ENCODE data around the gene CFAP69. TPM values are rescaled to one million over a fixed set of nuclear protein-coding genes. Genes with fewer than 3 reads are reported as not detected.

Gene CFAP69
- total and polyA plus RNA-seq, 2 donors (not counting 1 experiment from before 2014, with no cell fraction given), result 1.3 to 7.1 TPM

DNA sequence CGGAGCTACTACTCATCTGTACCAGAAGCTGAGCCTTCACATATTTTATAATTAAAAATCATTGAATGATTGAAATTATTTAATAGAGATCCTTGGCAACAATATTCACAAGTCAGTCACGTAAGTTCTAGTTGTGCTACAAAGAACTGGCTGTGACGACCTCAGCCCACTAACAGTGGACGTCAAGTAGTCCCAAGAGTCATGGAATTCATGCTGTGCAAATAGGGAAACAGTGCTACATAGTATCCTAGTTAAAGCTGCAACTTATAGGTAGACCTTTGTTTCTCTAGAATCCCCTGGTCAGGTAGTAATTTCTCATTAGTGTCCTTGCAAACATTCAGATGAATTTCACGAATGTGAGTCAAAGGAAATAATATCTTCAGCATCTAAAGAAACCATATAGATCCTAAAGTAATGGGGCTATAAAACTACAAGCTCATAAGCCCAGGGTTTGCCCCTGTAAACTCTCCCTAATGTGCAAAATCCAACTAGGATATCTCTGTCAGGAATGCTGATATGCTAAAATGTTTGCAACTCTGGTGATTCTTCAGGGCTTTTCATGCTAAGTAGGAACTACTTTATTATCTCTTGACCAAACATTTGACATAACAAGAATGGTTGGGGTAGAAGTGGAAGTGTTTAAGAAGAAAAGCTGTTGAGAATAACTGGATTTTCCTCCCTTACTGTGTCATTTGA lies 31.2 kb downstream of the CFAP69 start:
- H3K9ac ChIP-seq (ENCODE audit: insufficient read depth, low read length), result no peak overlapping the region
- no peak overlapping the region for H3K4me2 ChIP-seq (ENCODE audit: extremely low read depth, insufficient read depth, low read length)
- no peaks in the 10 kb centered on the region for H3K36me3 ChIP-seq (ENCODE audit: control insufficient read depth, insufficient read depth, low read length)
- H2AFZ ChIP-seq (ENCODE audit: low read length), result no peak overlapping the region
- no peaks in the 10 kb centered on the region for H4K20me1 ChIP-seq (ENCODE audit: control insufficient read depth, extremely low read depth, insufficient read depth, low read length)
- no peak for DNase-seq (ENCODE audit: low read depth in 2 of 2)
- TF ChIP-seq, protein P1, sequence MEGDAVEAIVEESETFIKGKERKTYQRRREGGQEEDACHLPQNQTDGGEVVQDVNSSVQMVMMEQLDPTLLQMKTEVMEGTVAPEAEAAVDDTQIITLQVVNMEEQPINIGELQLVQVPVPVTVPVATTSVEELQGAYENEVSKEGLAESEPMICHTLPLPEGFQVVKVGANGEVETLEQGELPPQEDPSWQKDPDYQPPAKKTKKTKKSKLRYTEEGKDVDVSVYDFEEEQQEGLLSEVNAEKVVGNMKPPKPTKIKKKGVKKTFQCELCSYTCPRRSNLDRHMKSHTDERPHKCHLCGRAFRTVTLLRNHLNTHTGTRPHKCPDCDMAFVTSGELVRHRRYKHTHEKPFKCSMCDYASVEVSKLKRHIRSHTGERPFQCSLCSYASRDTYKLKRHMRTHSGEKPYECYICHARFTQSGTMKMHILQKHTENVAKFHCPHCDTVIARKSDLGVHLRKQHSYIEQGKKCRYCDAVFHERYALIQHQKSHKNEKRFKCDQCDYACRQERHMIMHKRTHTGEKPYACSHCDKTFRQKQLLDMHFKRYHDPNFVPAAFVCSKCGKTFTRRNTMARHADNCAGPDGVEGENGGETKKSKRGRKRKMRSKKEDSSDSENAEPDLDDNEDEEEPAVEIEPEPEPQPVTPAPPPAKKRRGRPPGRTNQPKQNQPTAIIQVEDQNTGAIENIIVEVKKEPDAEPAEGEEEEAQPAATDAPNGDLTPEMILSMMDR (conservative IDR thresholded peaks at IDR 0.05 in 1 of 2, IDR thresholded peaks at IDR 0.05 in 1 of 2; ENCODE audit: low read depth in 1 of 2, low read length in 2 of 2), result no peak
- no peak for TF ChIP-seq EZH2 (IDR thresholded peaks at IDR 0.05; ENCODE audit: low read length, missing control alignments)
- H3K9me3 ChIP-seq (ENCODE audit: control insufficient read depth, insufficient read depth, low read depth, low read length), result no peaks in the 10 kb centered on the region
- H3K4me1 ChIP-seq (ENCODE audit: control insufficient read depth, extremely low read depth, insufficient read depth, low read length), result peaks cover 9% of the 10 kb centered on the region
- no peak overlapping the region for H3K27ac ChIP-seq (ENCODE audit: insufficient read depth, low read length)
- no peaks in the 10 kb centered on the region for H3K27me3 ChIP-seq (ENCODE audit: control insufficient read depth, insufficient read depth, low read length)
- no peaks in the 10 kb centered on the region for H3K79me2 ChIP-seq (ENCODE audit: control insufficient read depth, insufficient read depth, low read length)
- H3K4me3 ChIP-seq (replicated peaks in 1 of 4; ENCODE audit: control extremely low read depth in 1 of 4, insufficient read depth in 1 of 4, low read depth in 3 of 4, low read length in 4 of 4), result no peak overlapping the region

- Histone ChIP-seq H3K27me3 (ENCODE audit: control insufficient read depth, insufficient read depth, low read length) (no peaks in the 10 kb centered on the region), H3K4me3 (replicated peaks in 1 of 4; ENCODE audit: control extremely low read depth in 1 of 4, insufficient read depth in 1 of 4, low read depth in 3 of 4, low read length in 4 of 4) (no peak overlapping the region), H3K27ac (ENCODE audit: insufficient read depth, low read length) (no peak overlapping the region), H3K9ac (ENCODE audit: insufficient read depth, low read length) (no peak overlapping the region), H3K4me1 (ENCODE audit: control insufficient read depth, extremely low read depth, insufficient read depth, low read length) (no peaks in the 10 kb centered on the region), H2AFZ (ENCODE audit: low read length) (no peak overlapping the region), H4K20me1 (ENCODE audit: control insufficient read depth, extremely low read depth, insufficient read depth, low read length) (no peaks in the 10 kb centered on the region), H3K9me3 (ENCODE audit: control insufficient read depth, insufficient read depth, low read depth, low read length) (no peaks in the 10 kb centered on the region), H3K79me2 (ENCODE audit: control insufficient read depth, insufficient read depth, low read length) (no peaks in the 10 kb centered on the region), H3K4me2 (ENCODE audit: extremely low read depth, insufficient read depth, low read length) (no peak overlapping the region), H3K36me3 (ENCODE audit: control insufficient read depth, insufficient read depth, low read length) (no peaks in the 10 kb centered on the region)
- TF ChIP-seq, protein P1 (conservative IDR thresholded peaks at IDR 0.05 in 1 of 2, IDR thresholded peaks at IDR 0.05 in 1 of 2; ENCODE audit: low read depth in 1 of 2, low read length in 2 of 2), result no peak
- no peak for TF ChIP-seq EZH2 (IDR thresholded peaks at IDR 0.05; ENCODE audit: low read length, missing control alignments)
- DNase-seq (ENCODE audit: low read depth in 2 of 2), result no peak
Observed at GRCh38 chr7:90288154-90288553, 43.2 kb downstream of the CFAP69 start.

DNA sequence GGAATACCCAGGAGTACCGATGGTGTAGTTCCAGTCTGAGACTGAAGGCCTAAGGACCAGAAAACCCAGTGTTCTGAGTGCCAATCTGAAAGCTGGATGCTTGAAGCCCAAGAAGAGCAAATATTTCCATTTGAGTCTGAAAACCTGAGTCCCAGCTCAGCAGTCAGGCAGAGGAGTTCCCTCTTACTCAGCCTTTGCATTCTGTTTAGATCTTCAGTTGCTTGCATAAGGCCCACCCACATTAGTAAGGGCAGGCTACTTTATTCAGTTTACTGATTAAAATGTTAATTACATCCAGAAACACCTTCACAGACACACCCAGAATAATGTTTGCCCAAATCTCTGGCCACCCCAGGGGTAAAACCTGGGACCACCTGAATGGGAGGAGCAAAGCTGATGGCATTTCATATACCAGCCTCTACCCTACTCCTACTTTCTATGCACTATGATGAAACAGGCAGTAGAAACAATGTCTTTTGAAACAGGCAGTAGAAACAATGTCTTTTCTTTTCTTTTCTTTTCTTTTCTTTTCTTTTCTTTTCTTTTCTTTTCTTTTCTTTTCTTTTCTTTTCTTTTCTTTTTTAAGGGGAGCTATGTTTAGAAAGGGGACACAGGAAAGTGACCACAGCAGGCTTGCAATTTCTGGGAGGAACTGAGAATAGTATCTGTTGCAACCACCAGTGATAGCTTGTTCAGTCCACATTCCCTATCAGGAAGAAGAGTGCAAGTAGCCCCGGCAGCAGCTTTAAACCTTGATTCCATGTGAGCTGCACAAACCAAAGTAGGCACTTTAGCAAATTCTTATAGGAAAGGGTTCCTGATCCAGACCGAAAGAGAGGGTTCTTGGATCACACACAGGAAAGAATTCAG lies 45.5 kb downstream of the CFAP69 start:
- Histone ChIP-seq H3K4me1 (ENCODE audit: control insufficient read depth, extremely low read depth, insufficient read depth, low read length) (no peaks in the 10 kb centered on the region), H3K27me3 (ENCODE audit: control insufficient read depth, insufficient read depth, low read length) (no peaks in the 10 kb centered on the region), H3K4me3 (replicated peaks in 1 of 4; ENCODE audit: control extremely low read depth in 1 of 4, insufficient read depth in 1 of 4, low read depth in 3 of 4, low read length in 4 of 4) (no peak overlapping the region), H2AFZ (ENCODE audit: low read length) (no peak overlapping the region), H3K9me3 (ENCODE audit: control insufficient read depth, insufficient read depth, low read depth, low read length) (no peaks in the 10 kb centered on the region), H3K36me3 (ENCODE audit: control insufficient read depth, insufficient read depth, low read length) (no peaks in the 10 kb centered on the region), H3K9ac (ENCODE audit: insufficient read depth, low read length) (no peak overlapping the region), H3K4me2 (ENCODE audit: extremely low read depth, insufficient read depth, low read length) (no peak overlapping the region), H3K79me2 (ENCODE audit: control insufficient read depth, insufficient read depth, low read length) (no peaks in the 10 kb centered on the region), H4K20me1 (ENCODE audit: control insufficient read depth, extremely low read depth, insufficient read depth, low read length) (no peaks in the 10 kb centered on the region), H3K27ac (ENCODE audit: insufficient read depth, low read length) (no peak overlapping the region)
- no peak for TF ChIP-seq EZH2 (IDR thresholded peaks at IDR 0.05; ENCODE audit: low read length, missing control alignments)
- TF ChIP-seq, protein P1 (conservative IDR thresholded peaks at IDR 0.05 in 1 of 2, IDR thresholded peaks at IDR 0.05 in 1 of 2; ENCODE audit: low read depth in 1 of 2, low read length in 2 of 2), result no peak
- no peak for DNase-seq (ENCODE audit: low read depth in 2 of 2)
